Measurements from ENCODE around the gene CPNE7. TPM values are rescaled to one million over a fixed set of nuclear protein-coding genes. Genes with fewer than 3 reads are reported as not detected.

The CPNE7 gene
- total and polyA plus RNA-seq, 2 of the 13 experiments (the other 11 are each of a cell fraction or from before 2014, with no cell fraction given): 0.59 TPM; not detected in 1

- TF ChIP-seq THRA (CRISPR knock-in tag; IDR thresholded peaks at IDR 0.05; ENCODE audit: borderline replicate concordance): peak; percentile 70; the same call in 1 of the 2 replicates
- TF ChIP-seq ZBED4 (CRISPR knock-in tag; IDR thresholded peaks at IDR 0.05; ENCODE audit: borderline replicate concordance): no peak
- peak; percentile 41; the same call in 1 of the 2 replicates for TF ChIP-seq ZNF761 (CRISPR knock-in tag; conservative IDR thresholded peaks at IDR 0.05)
- peak; percentile 16; the same call in 1 of the 2 replicates for TF ChIP-seq ZNF350 (CRISPR knock-in tag; IDR thresholded peaks at IDR 0.05; ENCODE audit: borderline replicate concordance, low read depth)
- no peak for TF ChIP-seq ZNF136 (CRISPR knock-in tag; IDR thresholded peaks at IDR 0.05; ENCODE audit: low read depth)
- peak; percentile 59; the same call in 1 of the 2 replicates for TF ChIP-seq ARID4A (CRISPR knock-in tag; IDR thresholded peaks at IDR 0.05; ENCODE audit: borderline replicate concordance)
- TF ChIP-seq MIER2 (CRISPR knock-in tag; IDR thresholded peaks at IDR 0.05): no peak
- peak; percentile 95 for TF ChIP-seq NR2F2 (IDR thresholded peaks at IDR 0.05; ENCODE audit: borderline replicate concordance, low read depth)
- TF ChIP-seq NONO (IDR thresholded peaks at IDR 0.05): no peak
- TF ChIP-seq NONO (CRISPR knock-in tag; conservative IDR thresholded peaks at IDR 0.05): no peak
- no peak for TF ChIP-seq SMAD9 (CRISPR knock-in tag; IDR thresholded peaks at IDR 0.05)
- TF ChIP-seq ZMYM4 (CRISPR knock-in tag; IDR thresholded peaks at IDR 0.05): 0 out of 2 replicates have a peak, but pooled peaks have one; percentile 29
- TF ChIP-seq PCBP1 (IDR thresholded peaks at IDR 0.05; ENCODE audit: borderline replicate concordance, low read depth, low read length): no peak
- no peak for TF ChIP-seq LBX2 (CRISPR knock-in tag; IDR thresholded peaks at IDR 0.05; ENCODE audit: borderline replicate concordance)
- TF ChIP-seq SOX13 (IDR thresholded peaks at IDR 0.05): no peak
- TF ChIP-seq SOX13 (CRISPR knock-in tag; conservative IDR thresholded peaks at IDR 0.05 in 1 of 2, IDR thresholded peaks at IDR 0.05 in 1 of 2): peak in 1 of 2 experiments; percentile 11; a peak in 1 of 4 replicates
- no peak for TF ChIP-seq ZBTB25 (CRISPR knock-in tag; IDR thresholded peaks at IDR 0.05)
These were observed 6.5 kb downstream of the CPNE7 start (continued) for GRCh38 chr16:89581861-89582563.

Measured in HepG2 (cell line).